ENCODE results near the gene NUMBL. TPM values are rescaled to one million over a fixed set of nuclear protein-coding genes. Genes with fewer than 3 reads are reported as not detected.

NUMBL gene
- total and polyA plus RNA-seq, 9 of the 15 experiments (the other 6 are each of a cell fraction or from before 2014, with no cell fraction given) = 0.39 to 38.6 (median 6.6) TPM

DNA sequence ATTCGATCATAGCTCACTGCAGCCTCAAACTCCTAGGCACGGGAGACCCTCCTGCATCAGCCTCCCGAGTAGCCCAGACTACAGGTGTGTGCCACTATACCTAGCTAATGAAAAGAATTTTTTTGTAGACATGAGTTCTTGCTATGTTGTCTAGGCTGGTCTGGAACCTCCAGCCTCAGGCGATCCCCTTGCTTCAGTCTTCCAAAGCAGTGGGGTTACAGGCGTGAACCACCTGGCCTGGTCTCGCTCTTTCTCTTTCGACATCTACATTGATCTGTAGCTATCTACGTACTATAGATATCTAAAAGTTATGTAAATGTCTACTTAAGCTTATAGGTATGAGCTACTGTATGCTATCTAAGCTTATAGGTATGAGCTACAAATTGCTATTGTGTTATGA, 32.4 kb downstream of the NUMBL start:
- ChIA-PET CTCF (ENCODE audit: low intra/inter-chr PET ratio) (no interaction called here), POLR2A (no interaction called here)
- DNase-seq (ENCODE audit: extremely low read depth in 1 of 4, low spot score in 3 of 4) = no peak
- Histone ChIP-seq H3K79me2 (ENCODE audit: control insufficient read depth, insufficient read depth, low read length) (no peaks in the 10 kb centered on the region), H2AFZ (ENCODE audit: low read depth, low read length) (no peak overlapping the region), H3K9me1 (ENCODE audit: control insufficient read depth, insufficient read depth, low read length) (no peaks in the 10 kb centered on the region), H3K9me3 (replicated peaks; ENCODE audit: control insufficient read depth, insufficient read depth, low read depth, low read length) (no peaks in the 10 kb centered on the region), H3K4me3 (no peak overlapping the region), H4K20me1 (replicated peaks; ENCODE audit: control insufficient read depth, insufficient read depth, low read length) (no peaks in the 10 kb centered on the region), H3K36me3 (ENCODE audit: control insufficient read depth, insufficient read depth, low read length) (no peaks in the 10 kb centered on the region), H3K9ac (ENCODE audit: insufficient read depth in 1 of 2, low read depth in 2 of 2, low read length in 2 of 2) (no peak overlapping the region; a peak in 1 of 4 replicates), H3K4me2 (ENCODE audit: insufficient read depth, low read length) (no peak overlapping the region), H3K4me1 (replicated peaks in 1 of 2; ENCODE audit: control insufficient read depth in 2 of 2, insufficient read depth in 2 of 2, low read length in 2 of 2) (peaks cover 0 to 11% of the 10 kb centered on the region in 2 experiments; a peak in 3 of 5 replicates), H3K27me3 (ENCODE audit: control insufficient read depth in 2 of 2, insufficient read depth in 2 of 2, low read length in 2 of 2) (no peaks in the 10 kb centered on the region), H3K27ac (ENCODE audit: extremely low read depth, low read depth, low read length) (no peak overlapping the region)
- 78% methylated on average over 7 of the region's 8 CpGs for WGBS (ENCODE audit: insufficient coverage, low coverage, missing lambda C conversion rate)
- ATAC-seq = no peak
- TF ChIP-seq KLF10 (CRISPR knock-in tag; IDR thresholded peaks at IDR 0.05) (no peak), RFX5 (IDR thresholded peaks at IDR 0.05; ENCODE audit: low read depth, low read length) (no peak), GABPB2 (CRISPR knock-in tag; conservative IDR thresholded peaks at IDR 0.05) (no peak), KLF6 (CRISPR knock-in tag; IDR thresholded peaks at IDR 0.05; ENCODE audit: borderline replicate concordance) (no peak), TBL1XR1 (IDR thresholded peaks at IDR 0.05; ENCODE audit: low read length in 2 of 2) (no peak), PREB (CRISPR knock-in tag; IDR thresholded peaks at IDR 0.05) (no peak), BHLHE40 (IDR thresholded peaks at IDR 0.05; ENCODE audit: low read length) (no peak), HDAC8 (tag; IDR thresholded peaks at IDR 0.05) (no peak), HDAC3 (IDR thresholded peaks at IDR 0.05; ENCODE audit: borderline replicate concordance, partially characterized antibody) (no peak), JUNB (CRISPR knock-in tag; conservative IDR thresholded peaks at IDR 0.05) (no peak), ZNF12 (CRISPR knock-in tag; IDR thresholded peaks at IDR 0.05) (no peak), SIX5 (IDR thresholded peaks at IDR 0.05; ENCODE audit: borderline replicate concordance in 1 of 2, insufficient read depth in 1 of 2, low read depth in 1 of 2, low read length in 2 of 2) (no peak), ESRRB (CRISPR knock-in tag; IDR thresholded peaks at IDR 0.05; ENCODE audit: borderline replicate concordance) (no peak), PTRF (tag; IDR thresholded peaks at IDR 0.05) (no peak), KLF13 (tag; IDR thresholded peaks at IDR 0.05; ENCODE audit: borderline replicate concordance, low read depth) (no peak), ZNF24 (IDR thresholded peaks at IDR 0.05) (no peak), ZBTB12 (CRISPR knock-in tag; IDR thresholded peaks at IDR 0.05) (no peak), CGGBP1 (CRISPR knock-in tag; IDR thresholded peaks at IDR 0.05) (no peak), SPI1 (IDR thresholded peaks at IDR 0.05; ENCODE audit: borderline replicate concordance, low read depth, low read length) (no peak), TEAD1 (CRISPR knock-in tag; IDR thresholded peaks at IDR 0.05) (no peak)
- no peak for FAIRE-seq
- intact Hi-C loops (cut with micrococcal nuclease) (no loop called here), in situ Hi-C loops (cut with MboI) (loop anchor here (5.0 kb wide), 1 partner anchor 484 kb away; no protein-coding TSS in a partner anchor)
- no TSS peak for BruUV-seq (replicated peaks)

Data from K562 (cell line).